Ectodermal cell (in vitro differentiated cells): ENCODE data around the gene KAZN.
A peak's percentile ranks its signal among the peaks of the same experiment; 100 is the strongest.

Experiments
- H3K27ac ChIP-seq: 2 replicates; pipeline ENCODE4 v1.7.0; 2013; ENCODE audit warnings: mild to moderate bottlenecking, low read depth, low read length; ENCODE audit not compliant: insufficient read depth, poor library complexity, severe bottlenecking
- H3K27me3 ChIP-seq: 2 replicates; pipeline ENCODE4 v1.7.0; 2013; ENCODE audit warnings: mild to moderate bottlenecking, low read length; ENCODE audit not compliant: insufficient read depth, control insufficient read depth, poor library complexity, severe bottlenecking
- H3K36me3 ChIP-seq: one replicate; pipeline ENCODE4 v1.7.0; 2013; ENCODE audit warnings: low read length; ENCODE audit not compliant: control insufficient read depth, insufficient read depth
- H3K4me1 ChIP-seq: one replicate; pipeline ENCODE4 v1.7.0; 2013; ENCODE audit warnings: low read length; ENCODE audit not compliant: control insufficient read depth, insufficient read depth
- H3K4me3 ChIP-seq: 2 replicates; pipeline ENCODE4 v1.7.0; 2013; ENCODE audit warnings: low read depth, low read length, control low read depth; ENCODE audit not compliant: insufficient read depth
- H3K9me3 ChIP-seq: 2 replicates; pipeline ENCODE4 v1.7.0; 2013; ENCODE audit warnings: mild to moderate bottlenecking, low read length, moderate library complexity; ENCODE audit not compliant: control insufficient read depth
- WGBS, 2 experiments: methylation state at CpG; one replicate each; pipeline ENCODE4 v1.1.7; 2013; ENCODE audit warnings: missing lambda C conversion rate in 2 of 2; 5-methylcytosine and 5-hydroxymethylcytosine counted together

Gene KAZN

DNA sequence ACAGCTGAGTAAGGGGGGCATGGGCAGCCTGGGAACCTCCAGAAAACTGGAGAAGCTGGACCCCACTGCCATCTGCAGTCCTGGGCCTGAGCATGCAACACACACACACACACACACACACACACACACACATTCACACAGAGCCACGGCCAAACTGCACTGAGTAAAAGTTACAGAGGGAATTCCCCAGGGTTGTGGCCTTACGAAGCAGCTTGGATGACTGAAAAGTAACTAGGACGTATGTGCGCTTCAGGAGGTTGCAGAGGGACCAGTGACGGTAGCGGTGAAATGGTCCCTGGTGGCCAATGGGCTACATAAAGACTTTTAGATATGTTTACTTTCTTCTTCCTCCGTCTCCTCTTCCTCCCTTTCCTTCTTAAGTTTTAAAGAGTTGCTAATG lies 322.6 kb downstream of the KAZN start:
- 90 to 92% methylated on average over 6 to 7 of the region's 7 CpGs for WGBS, 2 experiments
- no peak overlapping the region for H3K27ac ChIP-seq
- H3K4me3 ChIP-seq, result no peak overlapping the region
- H3K4me1 ChIP-seq, result peaks cover 11% of the 10 kb centered on the region
- H3K36me3 ChIP-seq, result no peaks in the 10 kb centered on the region
- peaks cover 23% of the 10 kb centered on the region for H3K27me3 ChIP-seq
- H3K9me3 ChIP-seq, result no peaks in the 10 kb centered on the region

DNA sequence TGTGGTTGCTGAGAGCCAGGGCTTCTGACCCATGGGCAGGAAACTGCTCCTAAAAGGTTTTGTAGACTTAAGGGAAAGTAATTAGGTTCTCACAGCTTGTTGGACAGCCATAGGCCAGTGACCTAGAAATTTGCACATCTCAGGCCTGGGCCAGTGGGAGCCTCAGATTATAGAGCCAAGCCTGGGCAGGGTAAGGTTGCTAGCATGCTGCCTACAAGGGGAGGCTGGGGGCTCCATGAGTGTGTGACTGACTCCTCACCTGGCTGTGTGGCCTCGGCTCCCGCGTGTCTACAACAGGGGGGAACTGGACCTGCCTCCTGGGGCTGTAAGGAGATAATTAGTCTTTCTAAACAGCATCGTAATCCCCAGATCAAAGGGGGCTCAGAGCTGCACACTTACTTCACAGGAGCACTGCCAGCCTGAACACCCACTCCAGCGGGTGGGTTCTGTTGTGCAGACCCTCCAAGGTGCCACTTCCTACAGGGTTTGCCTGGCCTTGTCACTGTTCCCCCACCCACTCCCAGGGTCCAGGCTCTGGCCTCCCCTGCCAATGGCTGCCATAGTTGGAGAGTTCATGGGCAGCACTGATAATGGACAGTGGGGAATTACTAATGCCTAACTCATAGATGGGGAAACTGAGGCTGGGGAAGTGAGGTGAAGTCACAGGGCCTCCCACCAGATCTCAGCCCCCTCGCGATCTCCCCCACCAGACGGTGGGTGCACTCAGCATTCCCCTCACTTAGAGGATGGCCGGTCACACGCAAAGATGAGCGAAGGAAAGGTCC lies 324.6 kb downstream of the KAZN start:
- no peaks in the 10 kb centered on the region for H3K9me3 ChIP-seq
- 76 to 83% methylated on average over 11 of the region's 11 CpGs for WGBS, 2 experiments
- peak overlapping the region; percentile 45 for H3K4me3 ChIP-seq

DNA sequence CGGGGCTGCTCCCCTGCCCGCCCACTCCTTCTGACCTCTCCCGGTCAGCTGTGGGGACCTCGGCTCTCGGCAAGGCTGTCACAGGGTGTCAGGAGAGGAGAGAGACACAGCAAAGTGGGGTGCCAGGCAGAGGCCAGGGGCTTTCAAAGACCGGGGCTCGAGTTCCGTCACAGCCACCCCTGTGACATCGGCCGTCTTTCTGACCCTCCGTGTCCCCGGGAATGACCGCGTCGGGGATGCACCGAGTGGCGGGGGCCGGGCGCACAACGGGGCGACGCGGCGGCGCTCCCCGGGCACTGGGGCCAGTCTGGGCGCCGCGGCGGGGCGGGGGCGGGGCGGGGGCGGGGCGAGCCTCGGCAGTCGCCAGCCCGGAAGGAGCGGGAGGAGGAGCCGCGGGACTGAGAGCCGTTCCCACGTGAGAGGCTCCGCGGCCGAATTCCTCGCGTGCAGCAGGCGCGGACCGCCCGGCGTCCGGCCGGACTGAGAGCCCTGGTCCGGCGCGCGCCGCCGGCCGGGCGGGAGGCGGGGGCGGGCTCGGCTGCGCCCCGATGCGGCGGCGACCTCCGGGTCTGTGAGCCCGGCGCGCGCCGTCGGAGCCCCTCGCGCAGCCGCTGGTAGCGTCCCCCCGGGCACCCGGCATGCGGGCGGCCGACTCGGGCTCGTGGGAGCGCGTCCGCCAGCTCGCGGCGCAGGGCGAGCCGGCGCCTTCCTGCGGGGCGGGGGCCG lies 325.4 kb downstream of the KAZN start:
- Histone ChIP-seq H3K36me3 (no peaks in the 10 kb centered on the region), H3K4me1 (peaks cover 8% of the 10 kb centered on the region), H3K4me3 (peak overlapping the region; percentile 45), H3K9me3 (no peaks in the 10 kb centered on the region), H3K27ac (no peak overlapping the region), H3K27me3 (peaks cover 36% of the 10 kb centered on the region)
- 3% methylated on average over 101 of the region's 101 CpGs for WGBS, 2 experiments

More for the DNA sequence above, 324.6 kb downstream of the KAZN start:
- Histone ChIP-seq H3K36me3 (no peaks in the 10 kb centered on the region), H3K4me1 (peaks cover 8% of the 10 kb centered on the region), H3K27ac (no peak overlapping the region), H3K27me3 (peaks cover 36% of the 10 kb centered on the region)

DNA sequence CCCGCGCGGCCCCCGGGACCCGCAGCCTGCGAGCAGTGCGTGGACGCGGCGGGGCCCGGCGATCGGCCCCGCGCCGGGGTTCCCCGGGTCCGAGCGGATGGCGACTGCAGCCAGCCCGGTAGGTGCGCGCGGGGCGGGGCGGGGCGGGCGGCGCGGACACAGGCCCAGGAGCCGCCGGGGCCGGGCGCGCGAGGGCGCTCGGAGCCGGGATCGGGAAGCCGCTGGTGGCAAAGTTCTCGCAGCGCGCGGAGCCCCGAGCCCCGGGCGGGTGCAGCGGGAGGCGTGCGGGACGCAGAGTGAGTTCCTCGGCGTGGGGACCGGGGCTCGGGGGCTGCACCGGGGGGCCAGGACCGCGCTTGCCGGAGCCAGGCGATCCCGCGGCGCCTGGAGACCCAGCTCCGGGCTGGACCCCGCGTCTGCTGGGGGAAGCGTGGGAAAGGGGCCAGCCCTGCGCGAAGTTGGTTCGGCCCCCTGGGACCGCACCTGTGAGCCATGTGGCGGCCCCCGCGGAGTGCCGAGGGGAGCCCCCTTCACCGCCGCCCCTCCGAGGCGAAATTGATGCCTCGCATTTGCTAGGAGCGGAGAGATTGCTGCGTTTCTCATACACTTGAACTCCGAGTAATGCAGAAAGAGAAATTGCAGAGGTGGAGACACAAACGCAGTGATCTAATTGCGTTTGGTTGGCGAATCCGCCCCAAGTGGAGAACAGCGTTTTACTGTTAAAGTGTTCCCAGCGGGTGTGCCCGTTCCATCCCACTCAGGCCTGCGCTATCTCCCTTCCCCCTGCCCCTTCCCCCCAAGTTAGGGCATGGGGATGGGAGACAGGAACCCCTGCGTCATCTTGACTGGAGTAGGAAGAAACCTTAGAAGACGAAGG lies 326.2 kb downstream of the KAZN start:
- 1% methylated on average over 94 of the region's 94 CpGs for WGBS, 2 experiments
- Histone ChIP-seq H3K36me3 (no peaks in the 10 kb centered on the region), H3K27me3 (peaks cover 36% of the 10 kb centered on the region), H3K9me3 (no peaks in the 10 kb centered on the region), H3K4me3 (peak overlapping the region; percentile 45), H3K4me1 (peaks cover 8% of the 10 kb centered on the region), H3K27ac (no peak overlapping the region)

DNA sequence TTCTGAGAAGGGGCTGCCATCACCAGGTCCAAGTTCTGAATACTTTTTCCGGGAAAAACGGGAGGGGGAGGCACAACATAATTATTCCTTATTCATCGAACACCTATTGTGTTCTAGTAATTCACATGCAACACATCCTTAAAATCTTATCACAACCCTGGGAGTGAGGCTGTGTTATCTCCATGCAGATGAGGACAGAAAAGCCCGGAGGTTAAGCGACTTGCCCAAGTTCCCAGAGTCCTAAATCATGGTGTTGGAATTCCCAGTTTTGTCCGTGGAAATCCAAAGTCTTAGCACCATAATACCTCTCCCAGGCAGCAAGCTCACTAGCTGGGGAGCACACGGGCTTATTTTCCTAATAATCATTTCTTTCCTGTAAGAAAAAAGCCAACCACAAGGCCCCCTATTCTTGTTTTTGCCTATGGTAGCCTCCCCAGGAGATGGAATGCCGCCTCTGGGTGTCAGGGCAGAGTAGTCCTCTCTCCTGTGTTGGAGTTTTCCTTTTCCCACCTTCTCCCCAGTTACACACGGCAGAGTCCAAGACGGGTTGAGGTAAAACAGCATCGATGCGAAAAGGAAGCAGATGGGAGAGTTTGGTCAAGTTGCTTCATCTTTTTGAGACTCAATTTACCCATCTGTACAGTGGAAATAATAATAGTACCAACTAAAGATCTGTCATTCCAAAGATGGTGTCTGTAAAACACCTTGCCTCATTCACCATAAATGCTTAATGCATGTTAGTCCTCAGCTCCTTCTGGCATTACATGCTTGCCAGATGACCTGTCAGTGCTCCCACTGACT lies 327.1 kb downstream of the KAZN start:
- Histone ChIP-seq H3K27ac (no peak overlapping the region), H3K4me1 (peaks cover 8% of the 10 kb centered on the region), H3K27me3 (peaks cover 36% of the 10 kb centered on the region), H3K36me3 (no peaks in the 10 kb centered on the region), H3K9me3 (no peaks in the 10 kb centered on the region), H3K4me3 (peak overlapping the region; percentile 45)
- 45 to 50% methylated on average over 12 of the region's 12 CpGs for WGBS, 2 experiments

DNA sequence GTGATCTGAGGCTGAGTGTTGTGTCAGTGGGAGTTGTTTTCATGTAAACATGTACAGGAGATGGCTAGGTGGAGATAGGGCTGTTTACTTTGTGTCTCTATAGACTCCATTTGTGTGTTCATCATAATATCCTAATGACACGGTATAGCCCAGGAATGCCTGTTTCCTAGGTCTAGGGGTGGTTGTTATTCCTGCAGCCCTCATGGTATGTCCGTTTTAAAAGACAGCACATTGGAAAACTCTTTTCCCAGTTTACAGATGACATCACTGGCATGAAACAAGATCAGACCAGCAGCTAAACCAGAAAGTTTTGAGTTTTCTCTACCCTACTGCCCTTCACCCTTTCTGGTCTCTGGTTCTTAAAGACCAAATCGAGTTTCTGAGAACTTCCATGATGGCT lies 327.7 kb downstream of the KAZN start:
- H3K36me3 ChIP-seq, result no peaks in the 10 kb centered on the region
- no peak overlapping the region for H3K27ac ChIP-seq
- 89 to 93% methylated on average over 3 of the region's 3 CpGs for WGBS, 2 experiments
- H3K27me3 ChIP-seq, result peaks cover 36% of the 10 kb centered on the region
- no peaks in the 10 kb centered on the region for H3K9me3 ChIP-seq
- no peak overlapping the region for H3K4me3 ChIP-seq
- H3K4me1 ChIP-seq, result peaks cover 8% of the 10 kb centered on the region

DNA sequence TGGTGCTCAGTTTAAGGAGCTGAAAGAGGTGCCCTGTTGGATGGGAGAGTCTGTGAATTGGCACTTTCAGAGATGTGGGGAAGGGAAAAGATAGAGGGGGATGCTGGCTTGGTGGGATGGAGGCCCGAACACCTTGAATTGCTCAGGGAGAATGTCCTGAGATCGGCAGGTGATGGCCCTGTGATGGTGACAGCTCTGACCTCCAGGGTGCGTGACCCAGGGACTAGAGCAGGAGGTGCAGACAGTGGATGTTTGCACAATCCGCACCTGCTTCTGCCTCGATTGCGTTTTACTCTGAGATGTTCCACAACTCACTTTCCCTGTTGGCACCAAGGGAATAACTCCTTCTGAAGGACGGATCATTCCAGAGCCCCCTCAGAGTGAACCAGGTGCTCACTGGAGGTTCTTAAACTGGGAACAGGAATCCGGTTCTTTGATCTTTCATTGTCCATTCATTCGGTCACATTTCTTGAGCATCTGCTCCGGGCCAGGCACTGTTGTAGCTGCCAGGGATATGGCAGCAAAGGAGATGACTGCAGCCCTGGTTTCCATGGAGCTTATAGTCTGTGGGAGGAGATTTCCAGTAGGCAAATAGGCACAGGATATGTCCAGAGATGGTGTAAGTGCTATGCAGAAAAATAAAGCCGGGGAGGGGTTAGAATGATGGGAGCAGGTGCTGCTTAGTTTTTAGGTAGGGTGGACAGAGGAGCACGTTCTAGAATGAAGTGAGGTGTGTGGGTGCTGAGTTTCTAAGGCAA lies 328.5 kb downstream of the KAZN start:
- Histone ChIP-seq H3K9me3 (no peaks in the 10 kb centered on the region), H3K27me3 (peaks cover 36% of the 10 kb centered on the region), H3K36me3 (no peaks in the 10 kb centered on the region), H3K4me1 (peaks cover 8% of the 10 kb centered on the region), H3K4me3 (no peak overlapping the region), H3K27ac (no peak overlapping the region)
- 92 to 93% methylated on average over 12 of the region's 12 CpGs for WGBS, 2 experiments

DNA sequence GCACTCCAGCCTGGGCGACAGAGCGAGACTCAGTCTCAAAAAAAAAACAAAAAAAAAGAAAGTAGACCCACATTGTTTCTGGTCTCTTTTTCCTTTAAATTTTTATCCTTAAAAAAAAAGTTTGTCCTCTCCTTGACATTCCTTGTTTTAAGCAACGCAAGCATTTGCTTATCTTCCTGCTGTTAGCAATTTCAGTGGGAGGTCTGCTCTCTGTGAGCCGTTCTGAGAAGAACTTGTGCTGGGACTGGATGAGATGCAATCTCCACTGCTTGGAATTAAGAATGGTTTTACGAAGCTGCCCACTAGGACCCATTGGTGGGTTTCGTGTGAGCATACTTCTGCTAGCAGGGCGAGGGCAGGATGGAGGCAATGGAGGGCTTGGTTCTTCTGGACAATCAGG lies 329.9 kb downstream of the KAZN start:
- no peak overlapping the region for H3K27ac ChIP-seq
- H3K27me3 ChIP-seq, result peaks cover 33% of the 10 kb centered on the region
- H3K4me3 ChIP-seq, result no peak overlapping the region
- 71 to 79% methylated on average over 7 of the region's 7 CpGs for WGBS, 2 experiments
- peaks cover 8% of the 10 kb centered on the region for H3K4me1 ChIP-seq
- H3K9me3 ChIP-seq, result no peaks in the 10 kb centered on the region
- no peaks in the 10 kb centered on the region for H3K36me3 ChIP-seq

DNA sequence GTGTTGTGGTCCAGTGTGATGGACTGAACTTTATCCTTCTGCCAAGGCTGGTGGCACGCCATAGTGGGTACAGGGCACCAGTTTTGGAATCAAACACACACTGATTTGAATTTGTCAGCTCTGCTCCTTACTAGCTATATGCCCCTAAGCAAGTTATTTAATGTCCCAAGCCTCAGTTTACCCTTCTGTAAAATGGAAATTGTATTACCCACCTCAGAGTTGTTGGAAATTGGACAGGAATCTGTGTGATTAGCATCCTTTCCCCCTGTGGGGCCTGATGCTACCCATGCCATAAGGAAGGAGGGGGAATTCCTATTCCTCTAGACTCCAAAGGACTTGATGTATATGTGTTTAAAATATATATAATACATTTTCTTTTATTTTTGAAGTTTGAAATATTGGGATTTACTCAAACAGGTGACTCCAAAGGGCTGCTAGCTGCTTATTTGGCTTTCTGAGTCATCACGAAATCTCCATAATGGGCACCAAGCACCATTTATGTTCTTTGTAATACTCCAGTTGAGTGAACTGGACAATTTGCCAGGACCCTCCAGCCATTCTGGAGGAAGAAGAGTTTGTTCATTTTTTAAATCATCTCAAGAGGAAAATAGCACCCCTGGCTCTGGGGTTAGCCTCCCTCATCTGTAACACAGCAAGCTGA lies 330.5 kb downstream of the KAZN start:
- H3K4me1 ChIP-seq, result peaks cover 8% of the 10 kb centered on the region
- WGBS, 2 experiments, result 94 to 96% methylated on average over 2 of the region's 2 CpGs
- H3K27me3 ChIP-seq, result peaks cover 30% of the 10 kb centered on the region
- no peaks in the 10 kb centered on the region for H3K36me3 ChIP-seq
- no peak overlapping the region for H3K4me3 ChIP-seq
- no peaks in the 10 kb centered on the region for H3K9me3 ChIP-seq
- H3K27ac ChIP-seq, result no peak overlapping the region
